ENCODE data around the gene IL10RB. TPM values are rescaled to one million over a fixed set of nuclear protein-coding genes. Genes with fewer than 3 reads are reported as not detected.

Gene IL10RB
- total RNA-seq, 4 donors from 2014 or later: 16.9 to 31.0 (median 20.6) TPM

GRCh38 chr21:33309778-33310177 is 43.6 kb downstream of the IL10RB start:
- 100% methylated on average over 1 of the region's 1 CpG for WGBS
- Histone ChIP-seq H3K27ac (replicated peaks in 1 of 4) (no peak overlapping the region), H3K4me3 (no peak overlapping the region), H3K4me1 (no peaks in the 10 kb centered on the region), H3K27me3 (peaks cover 0 to 4% (median 0%) of the 10 kb centered on the region in 4 donors), H3K9me3 (no peaks in the 10 kb centered on the region), H3K36me3 (no peaks in the 10 kb centered on the region)
- intact Hi-C loops (cut with DNase I): no loop called here
- DNase-seq (ENCODE audit: extremely low spot score): peak; percentile 72
- no peak for TF ChIP-seq EP300 (IDR thresholded peaks at IDR 0.05)
- TF ChIP-seq POLR2AphosphoS5 (IDR thresholded peaks at IDR 0.05): no peak
- TF ChIP-seq POLR2A (IDR thresholded peaks at IDR 0.05; ENCODE audit: low read depth): no peak
- no peak for TF ChIP-seq CTCF (IDR thresholded peaks at IDR 0.05)

- Histone ChIP-seq H3K27me3 (peaks cover 0 to 4% (median 0%) of the 10 kb centered on the region in 4 donors), H3K9me3 (no peaks in the 10 kb centered on the region), H3K27ac (replicated peaks in 1 of 4) (no peak overlapping the region), H3K36me3 (no peaks in the 10 kb centered on the region), H3K4me1 (no peaks in the 10 kb centered on the region), H3K4me3 (no peak overlapping the region)
- no peak for TF ChIP-seq EP300 (IDR thresholded peaks at IDR 0.05)
- no peak for TF ChIP-seq POLR2A (IDR thresholded peaks at IDR 0.05; ENCODE audit: low read depth)
- 73% methylated on average over 3 of the region's 3 CpGs for WGBS
- DNase-seq (ENCODE audit: extremely low spot score): no peak
- intact Hi-C loops (cut with DNase I): no loop called here
These were observed 46.0 kb downstream of the IL10RB start for GRCh38 chr21:33312121-33312520.

- TF ChIP-seq POLR2AphosphoS5 (IDR thresholded peaks at IDR 0.05) (no peak), EP300 (IDR thresholded peaks at IDR 0.05) (no peak), CTCF (IDR thresholded peaks at IDR 0.05) (no peak), POLR2A (IDR thresholded peaks at IDR 0.05; ENCODE audit: low read depth) (no peak)
- no peaks in the 10 kb centered on the region for H3K36me3 ChIP-seq
- peaks cover 0 to 4% (median 0%) of the 10 kb centered on the region in 4 donors for H3K27me3 ChIP-seq
- no peaks in the 10 kb centered on the region for H3K9me3 ChIP-seq
- H3K27ac ChIP-seq (replicated peaks in 1 of 4): no peak overlapping the region
- no peaks in the 10 kb centered on the region for H3K4me1 ChIP-seq
- intact Hi-C loops (cut with DNase I): no loop called here
- H3K4me3 ChIP-seq: no peak overlapping the region
- DNase-seq (ENCODE audit: extremely low spot score): no peak
- 92% methylated on average over 1 of the region's 1 CpG for WGBS
These were observed 47.0 kb downstream of the IL10RB start for GRCh38 chr21:33313183-33313582.

GRCh38 chr21:33313611-33314010 is 47.4 kb downstream of the IL10RB start:
- no peak overlapping the region for H3K4me3 ChIP-seq
- H3K4me1 ChIP-seq: no peaks in the 10 kb centered on the region
- no peak overlapping the region for H3K27ac ChIP-seq (replicated peaks in 1 of 4)
- H3K27me3 ChIP-seq: peaks cover 0 to 4% (median 0%) of the 10 kb centered on the region in 4 donors
- WGBS: 90% methylated on average over 4 of the region's 4 CpGs
- no peaks in the 10 kb centered on the region for H3K9me3 ChIP-seq
- no peaks in the 10 kb centered on the region for H3K36me3 ChIP-seq
- intact Hi-C loops (cut with DNase I): no loop called here
- no peak for DNase-seq (ENCODE audit: extremely low spot score)
- TF ChIP-seq POLR2AphosphoS5 (IDR thresholded peaks at IDR 0.05) (no peak), CTCF (IDR thresholded peaks at IDR 0.05) (no peak), POLR2A (IDR thresholded peaks at IDR 0.05; ENCODE audit: low read depth) (no peak), EP300 (IDR thresholded peaks at IDR 0.05) (no peak)

- Histone ChIP-seq H3K9me3 (no peaks in the 10 kb centered on the region), H3K36me3 (no peaks in the 10 kb centered on the region), H3K27ac (replicated peaks in 1 of 4) (no peak overlapping the region), H3K4me1 (no peaks in the 10 kb centered on the region), H3K4me3 (no peak overlapping the region), H3K27me3 (peaks cover 0 to 4% (median 0%) of the 10 kb centered on the region in 4 donors)
- DNase-seq (ENCODE audit: extremely low spot score): peak; percentile 72
- intact Hi-C loops (cut with DNase I): no loop called here
- 71% methylated on average over 4 of the region's 4 CpGs for WGBS
- TF ChIP-seq EP300 (IDR thresholded peaks at IDR 0.05): no peak
- no peak for TF ChIP-seq POLR2AphosphoS5 (IDR thresholded peaks at IDR 0.05)
- no peak for TF ChIP-seq CTCF (IDR thresholded peaks at IDR 0.05)
- TF ChIP-seq POLR2A (IDR thresholded peaks at IDR 0.05; ENCODE audit: low read depth): no peak
These were observed 47.9 kb downstream of the IL10RB start for GRCh38 chr21:33314111-33314510.

Measured in esophagus muscularis mucosa (tissue), 4 donors.